GM23338 (cell line): ENCODE results near the gene TAOK3. TPM values are rescaled to one million over a fixed set of nuclear protein-coding genes. Genes with fewer than 3 reads are reported as not detected.

ENCODE experiments used
- ATAC-seq: fragments of 200-7000 bp; cut with Tn5 transposase; 3 replicates; pipeline ENCODE4 v1.9.1; 2020
- DNase-seq: peaks from one replicate; pipeline ENCODE4 v3.0.0-alpha.2; 2015; ENCODE audit warnings: low spot score
- H2AFZ ChIP-seq: fragments of 200-600 bp; sonication (generic); 2 replicates; pipeline ENCODE4 v1.8.0; 2016; ENCODE audit warnings: antibody characterized with exemption, mild to moderate bottlenecking, moderate library complexity
- H3F3A ChIP-seq: fragments of 200-600 bp; sonication (generic); replicated peaks from 2 replicates; pipeline ENCODE4 v1.8.0; 2017; ENCODE audit warnings: antibody characterized with exemption, mixed run types, low read depth
- H3K27ac ChIP-seq: fragments of 200-600 bp; sonication (generic); 2 replicates; pipeline ENCODE4 v1.6.1; 2016; ENCODE audit warnings: low read depth
- H3K27me3 ChIP-seq: fragments of 200-600 bp; sonication (generic); 2 replicates; pipeline ENCODE4 v1.8.0; 2016; ENCODE audit warnings: mild to moderate bottlenecking, mixed run types, moderate library complexity; ENCODE audit not compliant: insufficient read depth
- H3K36me3 ChIP-seq: fragments of 200-600 bp; sonication (generic); 2 replicates; pipeline ENCODE4 v1.8.0; 2016; ENCODE audit warnings: mild to moderate bottlenecking; ENCODE audit not compliant: insufficient read depth
- H3K4me1 ChIP-seq: fragments of 200-600 bp; sonication (generic); 2 replicates; pipeline ENCODE4 v1.8.0; 2016; ENCODE audit warnings: mild to moderate bottlenecking, moderate library complexity; ENCODE audit not compliant: insufficient read depth
- H3K4me2 ChIP-seq: fragments of 200-600 bp; sonication (generic); 2 replicates; pipeline ENCODE4 v1.7.1; 2017; ENCODE audit warnings: mixed run types
- H3K4me3 ChIP-seq: fragments of 200-600 bp; sonication (generic); 2 replicates; pipeline ENCODE4 v1.6.1; 2016; ENCODE audit warnings: mixed run types
- H3K79me2 ChIP-seq: fragments of 200-600 bp; sonication (generic); replicated peaks from 2 replicates; pipeline ENCODE4 v1.8.0; 2017; ENCODE audit warnings: mild to moderate bottlenecking; ENCODE audit not compliant: insufficient read depth
- H3K9me2 ChIP-seq: fragments of 200-600 bp; sonication (generic); 2 replicates; pipeline ENCODE4 v1.8.0; 2017; ENCODE audit not compliant: insufficient read depth
- H4K20me1 ChIP-seq: fragments of 200-600 bp; sonication (generic); replicated peaks from 2 replicates; pipeline ENCODE4 v1.8.0; 2017; ENCODE audit warnings: mild to moderate bottlenecking; ENCODE audit not compliant: insufficient read depth
- H3K27ac Mint-ChIP-seq: 2 replicates; pipeline ENCODE4 v1.8.0; 2020; ENCODE audit warnings: inconsistent platforms, mild to moderate bottlenecking, moderate library complexity, mixed read lengths
- H3K27me3 Mint-ChIP-seq: 3 replicates; pipeline ENCODE4 v1.8.0; 2022; ENCODE audit warnings: low read depth, mild to moderate bottlenecking, moderate library complexity, mixed read lengths, inconsistent platforms; ENCODE audit not compliant: insufficient read depth, poor library complexity
- H3K36me3 Mint-ChIP-seq: 3 replicates; pipeline ENCODE4 v1.8.0; 2021; ENCODE audit warnings: low read depth, mild to moderate bottlenecking, inconsistent platforms, moderate library complexity, mixed read lengths
- H3K4me1 Mint-ChIP-seq: 3 replicates; pipeline ENCODE4 v1.8.0; 2020; ENCODE audit warnings: mild to moderate bottlenecking, inconsistent platforms, mixed read lengths
- H3K4me3 Mint-ChIP-seq: 3 replicates; pipeline ENCODE4 v1.8.0; 2021; ENCODE audit warnings: moderate library complexity, mild to moderate bottlenecking, inconsistent platforms, mixed read lengths
- H3K9me3 Mint-ChIP-seq: 3 replicates; pipeline ENCODE4 v1.8.0; 2020; ENCODE audit warnings: moderate library complexity, mild to moderate bottlenecking, inconsistent platforms, mixed read lengths
- ETS1 ChIP-seq: IDR thresholded peaks from 2 replicates; pipeline ENCODE4 v1.6.1; 2016; ENCODE audit warnings: antibody characterized with exemption
- EZH2 ChIP-seq: fragments of 200-600 bp; sonication (generic); IDR thresholded peaks from one replicate; pipeline ENCODE4 v1.8.0; 2017; ENCODE audit warnings: antibody characterized with exemption, mild to moderate bottlenecking, low read depth; ENCODE audit not compliant: unreplicated experiment
- EZH2phosphoT487 ChIP-seq: fragments of 200-600 bp; sonication (generic); IDR thresholded peaks from one replicate; pipeline ENCODE4 v1.8.1; 2018; ENCODE audit warnings: antibody characterized with exemption; ENCODE audit not compliant: unreplicated experiment
- JUNB ChIP-seq: IDR thresholded peaks from one replicate; pipeline ENCODE4 v1.6.1; 2016; ENCODE audit warnings: antibody characterized with exemption; ENCODE audit not compliant: unreplicated experiment
- POLR2AphosphoS5 ChIP-seq: IDR thresholded peaks from 2 replicates; pipeline ENCODE4 v1.6.1; 2016; ENCODE audit warnings: antibody characterized with exemption, low read depth
- REST ChIP-seq: IDR thresholded peaks from one replicate; pipeline ENCODE4 v1.6.1; 2018; ENCODE audit warnings: antibody characterized with exemption; ENCODE audit not compliant: unreplicated experiment
- ZNF331 ChIP-seq: fragments of 250-450 bp; sonication (Bioruptor Pico); IDR thresholded peaks from 2 replicates; pipeline ENCODE4 v1.5.0; 2020; ENCODE audit warnings: low read depth, mild to moderate bottlenecking, moderate library complexity
- ZNF462 ChIP-seq: fragments of 250-450 bp; sonication (Bioruptor Pico); IDR thresholded peaks from 2 replicates; pipeline ENCODE4 v1.5.0; 2020; ENCODE audit warnings: mild to moderate bottlenecking, moderate library complexity
- polyA plus RNA-seq: library from polyadenylated mRNA; unstranded; fragments of >200 nt; fragmentation: Nextera tagmentation; extraction: Ambion mirVana; gene quantifications from 2 replicates; pipeline ENCODE4 v1.2.1, GENCODE V29; 2016
- total RNA-seq: library from RNA; depleted of rRNA; stranded (reverse); fragments of >200 nt; shearing (Covaris generic); gene quantifications from 2 replicates; pipeline ENCODE4 v1.2.3, GENCODE V29; 2014
- TF ChIP-seq, protein P1 (sequence below), 2 experiments: fragments of 200-600 bp in 1 of 2; sonication (generic) in 1 of 2; conservative IDR thresholded peaks; 2 replicates each; pipeline versions ENCODE4 v1.5.1 to v1.6.1; 2016 to 2017; ENCODE audit warnings: antibody characterized with exemption in 2 of 2, low read depth in 2 of 2, mild to moderate bottlenecking in 2 of 2, moderate library complexity in 1 of 2

The TAOK3 gene
- total and polyA plus RNA-seq, 2 experiments from 2014 or later, result 7.6 to 20.4 TPM

DNA sequence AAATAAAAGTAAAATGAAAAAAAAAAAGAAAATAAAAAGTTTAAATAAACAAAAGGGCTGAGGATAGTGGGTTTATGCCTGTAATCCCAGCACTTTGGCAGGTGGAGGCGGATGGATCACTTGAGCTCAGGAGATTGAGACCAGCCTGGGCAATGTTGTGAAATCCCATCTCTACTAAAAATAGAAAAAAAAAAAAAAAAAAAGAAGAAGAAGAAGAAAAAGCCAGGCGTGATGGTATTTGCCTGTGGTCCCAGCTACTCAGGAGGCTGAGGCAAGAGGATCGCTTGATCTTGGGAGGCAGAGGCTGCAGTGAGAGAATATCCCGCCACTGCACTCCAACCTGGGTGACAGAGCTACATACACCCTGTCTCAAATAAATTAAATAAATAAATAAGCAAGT lies 3.9 kb downstream of the TAOK3 start (continued):
- TF ChIP-seq, protein P1, sequence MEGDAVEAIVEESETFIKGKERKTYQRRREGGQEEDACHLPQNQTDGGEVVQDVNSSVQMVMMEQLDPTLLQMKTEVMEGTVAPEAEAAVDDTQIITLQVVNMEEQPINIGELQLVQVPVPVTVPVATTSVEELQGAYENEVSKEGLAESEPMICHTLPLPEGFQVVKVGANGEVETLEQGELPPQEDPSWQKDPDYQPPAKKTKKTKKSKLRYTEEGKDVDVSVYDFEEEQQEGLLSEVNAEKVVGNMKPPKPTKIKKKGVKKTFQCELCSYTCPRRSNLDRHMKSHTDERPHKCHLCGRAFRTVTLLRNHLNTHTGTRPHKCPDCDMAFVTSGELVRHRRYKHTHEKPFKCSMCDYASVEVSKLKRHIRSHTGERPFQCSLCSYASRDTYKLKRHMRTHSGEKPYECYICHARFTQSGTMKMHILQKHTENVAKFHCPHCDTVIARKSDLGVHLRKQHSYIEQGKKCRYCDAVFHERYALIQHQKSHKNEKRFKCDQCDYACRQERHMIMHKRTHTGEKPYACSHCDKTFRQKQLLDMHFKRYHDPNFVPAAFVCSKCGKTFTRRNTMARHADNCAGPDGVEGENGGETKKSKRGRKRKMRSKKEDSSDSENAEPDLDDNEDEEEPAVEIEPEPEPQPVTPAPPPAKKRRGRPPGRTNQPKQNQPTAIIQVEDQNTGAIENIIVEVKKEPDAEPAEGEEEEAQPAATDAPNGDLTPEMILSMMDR (conservative IDR thresholded peaks at IDR 0.05; ENCODE audit: low read depth in 2 of 2), result no peak
- TF ChIP-seq ETS1, result no peak
- no peak for TF ChIP-seq EZH2phosphoT487
- TF ChIP-seq ZNF331 (CRISPR knock-in tag), result no peak
- no peak for TF ChIP-seq POLR2AphosphoS5
- no peak for TF ChIP-seq EZH2
- no peak for TF ChIP-seq REST

DNA sequence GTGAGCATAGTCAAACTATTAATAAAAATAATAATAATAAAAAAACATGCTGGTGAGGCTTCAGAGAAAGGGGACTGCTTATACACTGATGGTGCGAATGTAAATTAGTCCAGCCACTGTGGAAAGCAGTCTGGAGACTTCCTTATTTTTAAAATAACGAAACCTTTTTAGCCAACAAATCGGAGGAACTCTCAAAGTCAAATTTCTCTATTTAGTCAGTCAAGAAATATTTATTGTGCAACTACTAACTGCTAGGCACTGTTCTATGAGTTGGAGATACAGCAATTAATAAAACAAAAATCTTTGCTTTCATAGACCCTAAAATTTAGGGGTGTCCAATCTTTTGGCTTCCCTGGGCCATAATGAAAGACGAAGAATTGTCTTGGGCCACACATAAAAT lies 10.8 kb downstream of the TAOK3 start:
- Mint-ChIP-seq H3K4me3 (no peak overlapping the region), H3K36me3 (no peaks in the 10 kb centered on the region), H3K27ac (no peak overlapping the region), H3K4me1 (peaks cover 9% of the 10 kb centered on the region), H3K27me3 (no peaks in the 10 kb centered on the region), H3K9me3 (no peaks in the 10 kb centered on the region)
- no peak overlapping the region for H3K27ac ChIP-seq
- peaks cover 13% of the 10 kb centered on the region; the same call in 1 of the 2 replicates for H3K4me1 ChIP-seq
- ATAC-seq (no peak), DNase-seq (no peak)
- no peak overlapping the region for H3K4me3 ChIP-seq
- H3K9me2 ChIP-seq, result no peaks in the 10 kb centered on the region
- H3K27me3 ChIP-seq, result no peaks in the 10 kb centered on the region
- no peak overlapping the region for H3K4me2 ChIP-seq
- no peaks in the 10 kb centered on the region for H4K20me1 ChIP-seq
- H3K79me2 ChIP-seq, result no peaks in the 10 kb centered on the region
- H2AFZ ChIP-seq, result no peak overlapping the region
- no peaks in the 10 kb centered on the region for H3K36me3 ChIP-seq
- no peaks in the 10 kb centered on the region for H3F3A ChIP-seq
- TF ChIP-seq, protein P1 (conservative IDR thresholded peaks at IDR 0.05; ENCODE audit: low read depth in 2 of 2), result no peak
- no peak for TF ChIP-seq ZNF331 (CRISPR knock-in tag)
- TF ChIP-seq EZH2, result no peak
- no peak for TF ChIP-seq ZNF462
- TF ChIP-seq POLR2AphosphoS5, result no peak
- TF ChIP-seq EZH2phosphoT487, result no peak
- TF ChIP-seq JUNB, result no peak
